ENCODE results near the gene IFITM5. TPM values are rescaled to one million over a fixed set of nuclear protein-coding genes. Genes with fewer than 3 reads are reported as not detected.

The IFITM5 gene
- total and polyA plus RNA-seq, 2 of the 8 experiments (the other 6 are each of a cell fraction or from before 2014, with no cell fraction given), result not detected

DNA sequence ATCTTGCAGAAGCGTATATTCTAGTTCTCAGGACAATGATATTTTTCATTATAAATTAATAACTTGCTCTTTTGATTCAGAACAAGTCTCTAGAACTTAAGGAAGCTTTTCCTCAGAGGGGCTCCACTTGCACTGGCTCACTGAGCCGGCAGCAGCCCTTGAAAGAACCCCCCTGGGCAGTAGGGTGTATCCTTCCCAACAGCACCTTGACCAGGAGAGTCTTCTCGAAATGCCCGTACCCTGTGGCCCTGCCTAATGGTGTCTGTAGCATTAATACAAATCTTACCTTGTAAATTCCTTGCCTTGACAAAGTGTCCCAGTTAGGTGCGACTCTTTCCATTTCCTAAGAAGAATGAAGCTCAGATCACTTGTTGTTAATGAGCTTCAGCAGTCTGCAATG is 49.1 kb downstream of the IFITM5 start:
- Histone ChIP-seq H3K4me1 (replicated peaks in 1 of 4; ENCODE audit: control insufficient read depth in 3 of 4, insufficient read depth in 4 of 4, low read length in 3 of 4) (no peaks in the 10 kb centered on the region), H4K5ac (ENCODE audit: insufficient read length, low read depth, low read length) (no peak overlapping the region), H4K91ac (replicated peaks; ENCODE audit: insufficient read length, low read length) (no peak overlapping the region), H3K9ac (replicated peaks in 1 of 4; ENCODE audit: extremely low read depth in 1 of 4, low read depth in 3 of 4, low read length in 3 of 4) (no peak overlapping the region), H2AK5ac (ENCODE audit: low read depth, low read length) (no peak overlapping the region), H3K27me3 (replicated peaks in 1 of 4; ENCODE audit: control insufficient read depth in 3 of 4, extremely low read depth in 1 of 4, insufficient read depth in 3 of 4, low read length in 3 of 4) (no peaks in the 10 kb centered on the region; a peak in 1 of 7 replicates), H4K8ac (ENCODE audit: extremely low read depth, insufficient read depth, low read length) (no peak overlapping the region), H3K79me1 (ENCODE audit: low read depth, low read length) (no peaks in the 10 kb centered on the region), H3K79me2 (ENCODE audit: control insufficient read depth in 1 of 2, insufficient read depth in 2 of 2, low read length in 2 of 2) (no peaks in the 10 kb centered on the region), H2BK5ac (ENCODE audit: low read depth, low read length) (no peak overlapping the region), H3K14ac (ENCODE audit: insufficient read length) (no peak overlapping the region), H3K4ac (replicated peaks; ENCODE audit: insufficient read length, low read depth, low read length) (no peak overlapping the region), H3K4me3 (ENCODE audit: extremely low read depth in 1 of 4, insufficient read depth in 2 of 4, low read depth in 3 of 4, low read length in 4 of 4) (no peak overlapping the region), H3K18ac (ENCODE audit: extremely low read depth, low read length) (no peak overlapping the region), H3K36me3 (ENCODE audit: control insufficient read depth in 2 of 4, insufficient read depth in 4 of 4, low read length in 3 of 4) (peaks cover 18 to 51% (median 45%) of the 10 kb centered on the region in 4 experiments), H2BK15ac (ENCODE audit: low read length) (no peak overlapping the region), H2BK12ac (ENCODE audit: low read depth, low read length) (no peak overlapping the region), H3K9me3 (ENCODE audit: insufficient read depth in 2 of 2, low read depth in 1 of 2, low read length in 1 of 2) (no peaks in the 10 kb centered on the region), H2BK20ac (ENCODE audit: low read length) (no peak overlapping the region), H3K27ac (ENCODE audit: low read depth, low read length) (no peak overlapping the region), H3K23me2 (ENCODE audit: low read depth, low read length) (peaks cover 2% of the 10 kb centered on the region; the same call in 1 of the 2 replicates), H3K23ac (ENCODE audit: insufficient read length) (no peak overlapping the region), H3K4me2 (ENCODE audit: insufficient read depth in 1 of 2, low read depth in 2 of 2, low read length in 2 of 2) (no peak overlapping the region), H4K20me1 (replicated peaks in 1 of 2; ENCODE audit: control insufficient read depth in 1 of 2, insufficient read depth in 2 of 2, low read length in 2 of 2) (peaks cover 0 to under 1% of the 10 kb centered on the region in 2 experiments), H3K56ac (replicated peaks; ENCODE audit: insufficient read length, low read depth, low read length) (no peak overlapping the region), H2AFZ (ENCODE audit: low read length) (no peak overlapping the region), H2BK120ac (replicated peaks; ENCODE audit: low read depth, low read length) (no peak overlapping the region)
- CTCF ChIA-PET (ENCODE audit: partially characterized antibody), result interaction anchor here (0.7 to 9.8 kb wide), 47 partner anchors 8 to 701 kb away, joined by 3 to 212 read pairs (median 8); partner anchors contain the start of genes B4GALNT4, IFITM2, IFITM5 and NLRP6
- FAIRE-seq (no peak), DNase-seq (ENCODE audit: low read depth in 1 of 2, low spot score in 2 of 2) (peak in 1 of 2 experiments; percentile 32)
- POLR2A ChIA-PET (ENCODE audit: partially characterized antibody), result interaction anchor here (0.6 to 2.8 kb wide), 15 partner anchors 13 to 286 kb away, joined by 3 to 8 read pairs (median 3); partner anchors contain the start of genes PKP3 and PSMD13
- WGBS, 2 experiments (ENCODE audit: extremely low coverage in 1 of 2, insufficient coverage in 1 of 2, insufficient read length in 1 of 2, insufficient replicate concordance in 2 of 2, low coverage in 1 of 2, low lambda C conversion rate in 2 of 2, missing lambda C conversion rate in 1 of 2), result 88% methylated on average over 5 of the region's 5 CpGs; no CpG with 5 or more reads in 1 of the 2 experiments
- TF ChIP-seq RNF2 (IDR thresholded peaks at IDR 0.05; ENCODE audit: borderline replicate concordance, low read depth, low read length, missing control alignments, poor library complexity, severe bottlenecking), result no peak
- no peak for TF ChIP-seq POU5F1 (IDR thresholded peaks at IDR 0.05; ENCODE audit: low read depth, low read length)
- no peak for TF ChIP-seq CTCF (IDR thresholded peaks at IDR 0.05; ENCODE audit: control extremely low read depth in 1 of 3, insufficient read depth in 1 of 3, low read depth in 1 of 3, low read length in 3 of 3)
- no peak for TF ChIP-seq KDM1A (IDR thresholded peaks at IDR 0.05; ENCODE audit: borderline replicate concordance, low read length)
- TF ChIP-seq SIRT6 (IDR thresholded peaks at IDR 0.05; ENCODE audit: low read length), result no peak
- TF ChIP-seq CTBP2 (IDR thresholded peaks at IDR 0.05; ENCODE audit: borderline replicate concordance, insufficient read depth, insufficient read length, low read length), result no peak
- TF ChIP-seq RAD21 (IDR thresholded peaks at IDR 0.05 in 1 of 2, conservative IDR thresholded peaks at IDR 0.05 in 1 of 2; ENCODE audit: low read depth in 2 of 2, low read length in 2 of 2), result no peak
- TF ChIP-seq FOSL1 (IDR thresholded peaks at IDR 0.05; ENCODE audit: insufficient read depth, low read depth, low read length), result no peak
- TF ChIP-seq TAF1 (IDR thresholded peaks at IDR 0.05; ENCODE audit: low read depth, low read length), result no peak
